Transverse colon (tissue), 4 donors: Measurements from ENCODE around the gene SMYD3. TPM values are rescaled to one million over a fixed set of nuclear protein-coding genes. Genes with fewer than 3 reads are reported as not detected.
"Not testable (repeated sequence)": the region's sequence is repeated elsewhere in the genome, so short reads cannot be mapped to it uniquely, and the experiment has no call there.

ENCODE experiments used
- DNase-seq: peaks from one replicate; pipeline ENCODE4 v3.0.0-alpha.2; 2019
- H3K27ac ChIP-seq, 4 donors: fragments of 200-600 bp; sonication (generic); 2 replicates each; pipeline ENCODE4 v1.5.1; 2016 to 2018; ENCODE audit warnings: inconsistent platforms in 4 of 4
- H3K27me3 ChIP-seq: fragments of 200-600 bp; sonication (generic); 2 replicates; pipeline ENCODE4 v1.5.1; 2017; ENCODE audit warnings: inconsistent platforms
- H3K36me3 ChIP-seq, 4 donors: fragments of 200-600 bp; sonication (generic); 2 replicates each; pipeline ENCODE4 v1.5.1; 2017 to 2019; ENCODE audit warnings: inconsistent platforms in 4 of 4
- H3K4me1 ChIP-seq, 4 donors: fragments of 200-600 bp; sonication (generic); 2 replicates each; pipeline ENCODE4 v1.5.1; 2017 to 2020; ENCODE audit warnings: inconsistent platforms in 4 of 4
- H3K4me3 ChIP-seq, 4 donors: fragments of 200-600 bp; sonication (generic); 1 replicate in 1 of 4; 2 replicates in 3 of 4; pipeline versions ENCODE4 v1.5.1 to v1.6.1; 2017 to 2019; ENCODE audit warnings: inconsistent platforms in 4 of 4
- H3K9me3 ChIP-seq, 2 donors: fragments of 200-600 bp; sonication (generic); 2 replicates each; pipeline ENCODE4 v1.5.1; 2017 to 2019; ENCODE audit warnings: inconsistent platforms in 2 of 2
- EP300 ChIP-seq: sonication (generic); formaldehyde crosslinking; IDR thresholded peaks from one replicate; pipeline ENCODE4 v1.6.1; 2017; ENCODE audit warnings: antibody characterized with exemption, low read depth
- POLR2A ChIP-seq: fragments of 450-650 bp; IDR thresholded peaks from one replicate; pipeline ENCODE4 v1.6.1; 2016; ENCODE audit warnings: antibody characterized with exemption, mild to moderate bottlenecking, moderate library complexity
- POLR2AphosphoS5 ChIP-seq, 3 donors: sonication (generic); formaldehyde crosslinking; IDR thresholded peaks; one replicate each; pipeline ENCODE4 v1.6.1; 2016; ENCODE audit warnings: antibody characterized with exemption in 3 of 3
- WGBS, 2 donors: methylation state at CpG; one replicate each; pipeline ENCODE4 v1.1.5; 2018; ENCODE audit warnings: low coverage in 1 of 2; 5-methylcytosine and 5-hydroxymethylcytosine counted together
- in situ Hi-C, 4 donors: fragments of 200-750 bp; cut with MboI; loops; one replicate each; pipeline versions ENCODE4 v1.15.0 to v1.15.1; 2017; ENCODE audit warnings: low sequenced_read_pairs in 3 of 4, low pct_ligation_motif_present in 1 of 4, low pct_unique_long_range_greater_than_20kb in 1 of 4
- intact Hi-C: fragments of 100-400 bp; cut with DNase I; formaldehyde crosslinking; loops from one replicate; pipeline ENCODE4 v1.15.1; 2023; ENCODE audit warnings: low total_unique reads
- total RNA-seq, 4 donors: library from RNA; depleted of rRNA; stranded (reverse); fragments of >200 nt; gene quantifications; one replicate each; pipeline ENCODE4 v1.1.0, GENCODE V29; 2016
- TF ChIP-seq, protein P1 (sequence below), 5 experiments: fragments of 200-600 bp in 3 of 5; fragments of 450-650 bp in 2 of 5; sonication (generic) in 3 of 5; IDR thresholded peaks; 1 replicate in 2 of 5; 2 replicates in 3 of 5; pipeline ENCODE4 v1.5.1; 2016 to 2017; ENCODE audit warnings: antibody characterized with exemption in 5 of 5, inconsistent platforms in 3 of 5, mild to moderate bottlenecking in 2 of 5, moderate library complexity in 1 of 5

Gene SMYD3
- total RNA-seq, 4 donors from 2014 or later: 10.5 to 31.3 (median 25.8) TPM

- intact Hi-C loops: no loop called here
Measured at GRCh38 chr1:246072456-246072955, 434.6 kb downstream of the SMYD3 start.

DNA sequence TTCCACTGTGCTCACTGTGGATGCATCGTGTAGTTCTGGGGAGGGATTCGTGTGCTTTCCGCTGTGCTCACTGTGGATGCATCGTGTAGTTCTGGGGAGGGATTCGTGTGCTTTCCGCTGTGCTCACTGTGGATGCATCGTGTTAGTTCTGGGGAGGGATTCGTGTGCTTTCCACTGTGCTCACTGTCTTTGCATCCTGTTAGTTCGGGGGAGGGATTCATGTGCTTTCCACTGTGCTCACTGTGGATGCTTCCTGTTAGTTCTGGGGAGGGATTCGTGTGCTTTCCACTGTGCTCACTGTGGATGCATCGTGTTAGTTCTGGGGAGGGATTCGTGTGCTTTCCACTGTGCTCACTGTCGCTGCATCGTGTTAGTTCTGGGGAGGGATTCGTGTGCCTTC, 435.1 kb downstream of the SMYD3 start:
- WGBS, 2 donors: 70% methylated on average over 7 of the region's 15 CpGs; no CpG with 5 or more reads in 1 of the 2 donors
- H3K27me3 ChIP-seq, H3K4me3 ChIP-seq, H3K36me3 ChIP-seq, H3K9me3 ChIP-seq, H3K27ac ChIP-seq, H3K4me1 ChIP-seq, in situ Hi-C loops, DNase-seq, intact Hi-C loops: not testable (repeated sequence)

More at GRCh38 chr1:246072456-246072955, 434.6 kb downstream of the SMYD3 start:
- in situ Hi-C loops: no loop called here
- no peaks in the 10 kb centered on the region for H3K4me1 ChIP-seq
- no peak overlapping the region for H3K27ac ChIP-seq
- no peaks in the 10 kb centered on the region for H3K36me3 ChIP-seq
- no peak for TF ChIP-seq POLR2A
- TF ChIP-seq, protein P1, sequence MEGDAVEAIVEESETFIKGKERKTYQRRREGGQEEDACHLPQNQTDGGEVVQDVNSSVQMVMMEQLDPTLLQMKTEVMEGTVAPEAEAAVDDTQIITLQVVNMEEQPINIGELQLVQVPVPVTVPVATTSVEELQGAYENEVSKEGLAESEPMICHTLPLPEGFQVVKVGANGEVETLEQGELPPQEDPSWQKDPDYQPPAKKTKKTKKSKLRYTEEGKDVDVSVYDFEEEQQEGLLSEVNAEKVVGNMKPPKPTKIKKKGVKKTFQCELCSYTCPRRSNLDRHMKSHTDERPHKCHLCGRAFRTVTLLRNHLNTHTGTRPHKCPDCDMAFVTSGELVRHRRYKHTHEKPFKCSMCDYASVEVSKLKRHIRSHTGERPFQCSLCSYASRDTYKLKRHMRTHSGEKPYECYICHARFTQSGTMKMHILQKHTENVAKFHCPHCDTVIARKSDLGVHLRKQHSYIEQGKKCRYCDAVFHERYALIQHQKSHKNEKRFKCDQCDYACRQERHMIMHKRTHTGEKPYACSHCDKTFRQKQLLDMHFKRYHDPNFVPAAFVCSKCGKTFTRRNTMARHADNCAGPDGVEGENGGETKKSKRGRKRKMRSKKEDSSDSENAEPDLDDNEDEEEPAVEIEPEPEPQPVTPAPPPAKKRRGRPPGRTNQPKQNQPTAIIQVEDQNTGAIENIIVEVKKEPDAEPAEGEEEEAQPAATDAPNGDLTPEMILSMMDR (IDR thresholded peaks at IDR 0.05): no peak
- TF ChIP-seq POLR2AphosphoS5 (IDR thresholded peaks at IDR 0.05): no peak
- TF ChIP-seq EP300: no peak
- no peaks in the 10 kb centered on the region for H3K27me3 ChIP-seq
- no peak for DNase-seq
- no peak overlapping the region for H3K4me3 ChIP-seq
- 95 to 100% methylated on average over 1 to 5 of the region's 5 CpGs for WGBS, 2 donors
- no peaks in the 10 kb centered on the region for H3K9me3 ChIP-seq

DNA sequence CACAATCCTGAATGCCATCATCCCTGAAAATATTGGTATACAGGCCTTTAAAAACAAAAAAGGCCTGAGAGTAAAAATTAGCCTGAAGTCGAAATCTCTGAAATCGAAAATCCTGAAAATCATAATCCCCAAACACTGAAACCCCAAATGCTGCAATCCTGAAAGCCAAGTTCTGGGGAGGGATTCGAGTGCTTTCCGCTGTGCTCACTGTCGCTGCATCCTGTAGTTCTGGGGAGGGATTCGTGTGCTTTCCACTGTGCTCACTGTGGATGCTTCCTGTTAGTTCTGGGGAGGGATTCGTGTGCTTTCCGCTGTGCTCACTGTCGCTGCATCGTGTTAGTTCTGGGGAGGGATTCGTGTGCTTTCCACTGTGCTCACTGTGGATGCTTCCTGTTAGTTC, 435.5 kb downstream of the SMYD3 start:
- in situ Hi-C loops: not testable (repeated sequence)

GRCh38 chr1:246069581-246069980, 437.5 kb downstream of the SMYD3 start:
- DNase-seq: no peak
- H3K27ac ChIP-seq: no peak overlapping the region
- intact Hi-C loops: no loop called here
- H3K4me3 ChIP-seq: no peak overlapping the region
- no peaks in the 10 kb centered on the region for H3K4me1 ChIP-seq
- H3K27me3 ChIP-seq: no peaks in the 10 kb centered on the region
- TF ChIP-seq POLR2A (no peak), EP300 (no peak)
- TF ChIP-seq, protein P1 (IDR thresholded peaks at IDR 0.05): no peak
- WGBS, 2 donors: 60 to 91% methylated on average over 1 to 6 of the region's 6 CpGs
- no peaks in the 10 kb centered on the region for H3K9me3 ChIP-seq
- in situ Hi-C loops: no loop called here
- H3K36me3 ChIP-seq: no peaks in the 10 kb centered on the region

More for the DNA sequence above, 435.5 kb downstream of the SMYD3 start:
- H3K36me3 ChIP-seq, H3K27ac ChIP-seq, H3K27me3 ChIP-seq, H3K9me3 ChIP-seq, H3K4me3 ChIP-seq, intact Hi-C loops, DNase-seq, H3K4me1 ChIP-seq: not testable (repeated sequence)
- 87 to 100% methylated on average over 2 to 11 of the region's 11 CpGs for WGBS, 2 donors

DNA sequence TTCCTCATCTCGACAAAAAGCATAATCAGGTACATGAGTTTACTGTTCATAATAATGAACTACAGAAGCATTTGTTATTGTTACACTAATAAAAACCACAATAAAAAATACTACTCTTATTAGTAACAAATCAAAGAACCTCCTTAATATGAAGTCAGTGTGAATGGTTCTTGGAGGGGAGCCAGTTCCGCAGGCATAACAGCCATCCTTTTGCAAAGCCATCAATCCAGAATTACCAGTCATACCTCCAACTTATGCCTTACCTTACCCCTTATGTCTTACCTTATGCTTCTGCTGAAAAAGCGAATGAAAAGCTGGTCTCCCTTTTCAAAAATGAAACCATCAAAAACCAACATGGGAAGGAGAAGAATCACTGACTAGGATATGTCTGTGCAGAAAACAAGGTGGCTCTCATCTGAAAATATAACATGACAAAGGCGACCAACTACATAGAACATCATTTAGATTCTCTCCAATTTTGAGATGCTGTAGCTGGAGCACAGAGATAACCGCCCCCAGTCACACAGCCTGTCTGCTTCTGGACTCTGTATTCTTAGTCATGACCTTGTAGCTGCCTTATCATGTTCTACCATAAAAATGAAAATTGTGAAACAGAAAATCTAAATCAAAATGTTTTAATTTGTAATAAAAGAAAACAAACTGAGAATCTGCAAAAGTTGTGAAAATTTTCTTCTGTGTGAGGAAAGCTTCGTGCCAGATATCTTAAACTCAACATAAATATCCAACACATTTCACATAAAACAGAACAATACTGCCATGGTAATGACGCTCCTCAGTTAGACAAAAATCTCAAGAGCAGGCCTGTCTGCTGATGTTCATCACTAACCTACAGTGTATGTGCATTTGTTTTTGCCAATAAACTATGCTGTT, 438.2 kb downstream of the SMYD3 start:
- intact Hi-C loops: no loop called here
- no peak for DNase-seq
- no peaks in the 10 kb centered on the region for H3K36me3 ChIP-seq
- H3K27ac ChIP-seq: no peak overlapping the region
- in situ Hi-C loops: no loop called here
- H3K9me3 ChIP-seq: no peaks in the 10 kb centered on the region
- H3K4me1 ChIP-seq: no peaks in the 10 kb centered on the region
- 85 to 94% methylated on average over 7 of the region's 7 CpGs for WGBS, 2 donors
- TF ChIP-seq POLR2A (no peak), EP300 (no peak), POLR2AphosphoS5 (IDR thresholded peaks at IDR 0.05) (no peak)
- TF ChIP-seq, protein P1 (IDR thresholded peaks at IDR 0.05): no peak
- no peaks in the 10 kb centered on the region for H3K27me3 ChIP-seq
- no peak overlapping the region for H3K4me3 ChIP-seq
